GM19238 (cell line): ENCODE results near the gene GYG1.

Experiments
- DNase-seq: peaks from one replicate; pipeline ENCODE4 v3.0.0; 2011; ENCODE audit warnings: low spot score; ENCODE audit not compliant: insufficient read length

Gene GYG1

DNA sequence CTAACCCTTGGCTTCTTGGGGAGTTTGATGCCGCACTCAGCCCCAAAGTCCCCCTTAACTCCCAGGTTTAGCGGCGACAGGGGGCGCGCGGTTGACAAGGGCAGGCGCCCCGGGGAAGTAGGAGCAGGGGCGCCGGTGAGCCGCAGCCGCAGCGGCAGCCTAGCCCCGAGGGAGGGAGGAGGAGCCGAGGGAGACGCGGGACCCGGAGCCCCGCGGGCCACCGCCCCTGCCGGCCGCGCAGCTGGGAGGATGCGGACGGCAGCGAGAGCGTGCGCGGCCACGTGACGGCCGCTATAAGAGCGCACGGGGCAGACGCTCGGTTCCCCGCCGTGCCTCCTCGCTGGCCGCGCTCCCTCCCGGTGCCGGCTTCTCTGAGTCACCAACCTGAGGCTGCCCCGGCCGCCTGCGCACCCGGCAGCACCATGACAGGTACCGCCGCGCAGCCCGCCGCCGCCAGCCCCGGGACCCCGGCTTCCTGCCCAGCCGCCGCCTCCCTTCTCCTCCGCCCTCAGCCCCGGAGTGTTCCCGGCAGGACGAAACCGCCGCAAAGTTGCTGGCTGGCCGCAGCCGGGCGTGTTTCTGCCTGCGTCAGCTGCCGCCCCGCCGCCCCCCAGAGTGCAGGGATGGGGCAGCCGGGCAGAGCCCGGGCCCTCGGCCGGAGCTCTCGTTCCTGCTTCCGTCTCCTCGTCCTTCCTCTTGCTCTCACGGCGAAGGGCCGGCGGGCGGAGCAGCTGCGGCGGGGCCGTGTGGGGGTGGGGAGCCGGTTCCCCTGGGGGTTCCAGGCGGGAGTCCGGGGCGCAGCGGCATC, at the start of gene GYG1:
TSS of gene GYG1 (plus strand) at position 322 of the 808 bp plus-strand sequence. CDS start at position 423, 101 bp downstream.
- DNase-seq: peak; percentile 76

DNA sequence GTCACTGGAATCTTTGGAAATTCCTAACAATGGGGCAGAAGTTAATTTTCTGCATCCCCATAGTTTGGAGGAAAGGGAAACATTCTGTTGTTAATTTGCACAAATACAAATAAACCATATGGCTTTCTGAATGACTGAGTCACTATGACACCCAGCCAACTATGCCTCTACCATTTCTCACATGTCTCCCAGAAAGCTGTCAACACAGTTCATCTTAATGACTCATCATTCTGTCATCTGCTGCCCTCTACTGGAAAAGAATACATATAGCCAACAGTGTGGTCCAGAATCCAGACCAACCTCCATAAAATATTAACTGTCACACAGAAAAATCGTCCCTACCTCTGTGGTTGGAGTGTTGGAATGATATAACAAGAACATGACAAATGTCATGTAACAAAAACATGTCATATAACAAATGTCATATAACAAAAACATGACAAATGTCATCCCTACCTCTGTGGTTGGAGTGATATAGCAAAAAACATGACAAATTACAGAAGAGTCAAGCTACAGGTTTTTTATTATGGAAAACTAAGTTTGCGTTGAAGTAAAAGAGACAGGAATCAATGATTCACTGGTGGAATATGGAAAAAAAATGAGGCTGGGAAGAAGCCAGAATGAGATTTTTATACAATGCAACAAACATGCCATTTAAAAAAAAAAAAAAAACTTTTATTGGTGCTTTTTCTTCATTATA, 47.7 kb upstream of the GYG1 start:
- DNase-seq: peak; percentile 44

DNA sequence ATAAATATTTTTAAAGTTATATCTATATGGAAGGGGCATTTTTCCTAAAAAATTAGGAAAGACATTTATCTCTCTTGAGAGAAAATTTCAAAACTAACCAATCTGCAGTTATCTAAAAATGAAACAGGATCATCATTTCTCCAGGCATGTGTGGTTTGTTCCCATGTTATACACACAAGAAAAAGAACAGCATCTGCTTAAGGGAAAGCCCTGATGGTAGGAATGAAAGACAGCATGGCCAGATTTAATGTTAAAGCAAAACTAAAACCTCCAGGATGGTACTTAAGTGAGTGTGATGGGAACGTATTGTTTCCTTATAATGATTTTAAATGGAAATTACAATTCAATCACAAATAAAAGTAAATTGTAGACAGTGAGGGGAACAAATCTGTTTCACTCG, 46.2 kb upstream of the GYG1 start:
- DNase-seq: no peak

DNA sequence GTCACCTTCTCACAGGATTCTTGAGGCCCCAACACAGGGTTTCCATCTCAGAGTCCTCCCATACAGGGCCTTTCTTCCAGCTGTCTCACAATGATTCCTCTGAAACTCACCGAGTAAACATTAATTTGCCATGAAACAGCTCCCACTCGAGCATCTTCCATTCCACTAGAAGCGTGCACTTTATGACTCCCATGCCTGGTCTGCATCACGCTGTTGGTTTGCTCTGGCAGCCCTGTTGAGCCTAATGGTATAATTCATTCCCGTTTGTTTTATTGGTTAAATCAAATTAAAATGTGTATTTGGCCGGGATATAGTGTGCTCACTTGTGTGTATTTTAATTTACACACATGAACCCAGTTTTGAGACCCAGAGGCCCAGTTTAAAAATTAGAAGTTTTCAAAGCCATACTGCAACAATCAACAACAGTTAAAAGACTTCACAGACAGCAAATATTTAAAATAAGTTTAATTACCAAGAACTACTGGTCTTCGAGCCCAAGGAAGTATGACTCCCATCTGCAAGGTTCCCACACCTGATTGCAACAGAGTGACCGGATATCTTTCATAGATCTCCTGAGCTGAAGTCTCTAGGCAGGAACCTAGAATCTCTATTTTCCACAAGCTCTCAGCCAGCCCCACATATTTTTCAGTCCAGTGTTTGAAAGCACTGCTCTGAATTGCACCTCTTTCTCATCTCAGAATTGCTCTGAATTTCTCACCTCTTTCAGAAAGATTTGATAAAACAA, 42.3 kb upstream of the GYG1 start:
- no peak for DNase-seq

DNA sequence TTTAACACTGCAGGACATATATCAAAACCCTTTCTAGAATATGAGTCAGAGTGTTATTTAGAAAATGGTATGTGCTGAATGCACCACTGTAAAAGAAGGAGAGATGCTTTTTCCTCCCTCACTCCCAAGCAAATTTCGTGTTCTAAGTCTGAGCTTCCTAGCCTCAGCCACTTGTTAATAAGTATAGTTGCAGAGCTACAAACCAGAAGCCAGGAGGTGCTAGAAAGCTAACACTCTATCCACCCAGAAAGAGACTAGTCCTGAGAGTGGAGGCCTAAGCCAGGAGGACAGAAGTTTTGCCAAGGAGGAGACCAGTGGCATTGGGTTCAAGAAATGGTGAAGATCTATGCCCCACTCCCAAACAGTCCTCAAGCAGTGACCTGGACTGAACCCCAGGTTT, 40.5 kb upstream of the GYG1 start:
- DNase-seq: no peak

DNA sequence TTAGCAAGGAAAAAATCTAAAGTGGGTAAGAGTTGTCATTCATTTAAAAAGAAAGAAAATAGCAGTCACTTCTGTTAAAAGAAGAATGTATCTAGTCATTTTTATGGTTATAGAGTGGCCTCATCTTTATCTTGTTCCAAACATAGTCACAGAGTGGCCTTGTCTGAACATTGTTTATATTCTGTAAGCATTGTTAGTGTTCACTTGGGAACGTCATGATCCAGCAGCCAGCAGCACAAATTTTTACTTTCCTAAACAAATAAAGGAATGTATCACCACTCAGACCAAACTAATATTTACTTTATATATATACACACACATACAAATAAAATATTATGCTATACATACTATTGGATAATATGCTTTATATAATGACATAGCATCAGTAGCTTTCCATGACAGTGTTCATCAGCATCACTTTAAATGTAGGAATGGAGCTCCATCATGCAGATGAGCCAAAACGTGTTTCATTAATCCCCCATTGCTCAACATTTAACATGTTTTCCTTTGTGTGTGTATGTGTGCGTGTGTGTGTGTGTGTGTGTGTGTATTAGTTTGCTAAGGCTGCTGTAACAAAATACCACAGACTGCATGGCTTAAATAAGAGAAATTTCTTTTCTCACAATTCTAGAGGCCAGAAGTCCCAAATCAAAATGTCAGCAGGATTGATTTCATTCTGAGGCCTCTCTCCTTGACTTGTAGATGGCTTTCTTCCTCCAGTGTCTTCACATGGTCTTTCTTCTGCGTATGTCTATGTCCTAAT, 39.6 kb upstream of the GYG1 start:
- DNase-seq: no peak

DNA sequence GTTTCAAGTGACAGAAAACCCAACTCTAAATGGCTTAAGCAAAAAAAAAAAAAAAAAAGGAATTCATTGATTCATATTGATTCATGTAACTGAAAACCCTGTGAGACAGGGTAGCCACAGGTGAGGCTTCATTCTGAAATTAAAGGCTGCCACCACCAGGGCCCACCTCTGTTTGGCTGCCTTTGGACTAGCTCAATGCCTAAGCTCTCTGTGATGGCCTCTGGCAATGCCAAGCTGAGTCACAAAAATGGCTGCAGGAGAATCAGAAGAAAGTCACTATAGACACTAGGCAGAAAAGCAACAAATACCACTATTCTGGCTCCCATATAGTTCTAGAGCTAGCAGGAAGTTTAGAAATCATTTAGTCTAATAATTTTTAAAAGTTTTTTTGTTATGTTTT, 38.2 kb upstream of the GYG1 start:
- no peak for DNase-seq

DNA sequence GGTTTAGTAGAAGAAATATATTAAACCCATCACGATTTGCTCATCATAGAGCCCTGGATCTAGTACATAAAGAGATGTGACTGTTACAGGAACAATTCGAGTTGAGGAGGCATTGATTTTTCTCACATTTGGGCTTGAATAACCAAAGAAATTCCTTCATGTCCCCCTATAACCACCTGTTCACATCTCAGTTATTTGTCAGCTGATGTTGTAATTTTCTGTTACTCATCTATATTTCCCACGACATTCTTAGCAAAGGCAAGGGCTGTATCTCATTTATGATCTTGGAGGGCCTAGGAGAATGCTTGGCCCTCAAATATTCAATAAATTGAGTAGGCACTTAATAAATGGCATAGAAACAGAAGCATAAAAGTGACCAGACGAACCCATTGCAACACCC, 36.4 kb upstream of the GYG1 start:
- DNase-seq: no peak

DNA sequence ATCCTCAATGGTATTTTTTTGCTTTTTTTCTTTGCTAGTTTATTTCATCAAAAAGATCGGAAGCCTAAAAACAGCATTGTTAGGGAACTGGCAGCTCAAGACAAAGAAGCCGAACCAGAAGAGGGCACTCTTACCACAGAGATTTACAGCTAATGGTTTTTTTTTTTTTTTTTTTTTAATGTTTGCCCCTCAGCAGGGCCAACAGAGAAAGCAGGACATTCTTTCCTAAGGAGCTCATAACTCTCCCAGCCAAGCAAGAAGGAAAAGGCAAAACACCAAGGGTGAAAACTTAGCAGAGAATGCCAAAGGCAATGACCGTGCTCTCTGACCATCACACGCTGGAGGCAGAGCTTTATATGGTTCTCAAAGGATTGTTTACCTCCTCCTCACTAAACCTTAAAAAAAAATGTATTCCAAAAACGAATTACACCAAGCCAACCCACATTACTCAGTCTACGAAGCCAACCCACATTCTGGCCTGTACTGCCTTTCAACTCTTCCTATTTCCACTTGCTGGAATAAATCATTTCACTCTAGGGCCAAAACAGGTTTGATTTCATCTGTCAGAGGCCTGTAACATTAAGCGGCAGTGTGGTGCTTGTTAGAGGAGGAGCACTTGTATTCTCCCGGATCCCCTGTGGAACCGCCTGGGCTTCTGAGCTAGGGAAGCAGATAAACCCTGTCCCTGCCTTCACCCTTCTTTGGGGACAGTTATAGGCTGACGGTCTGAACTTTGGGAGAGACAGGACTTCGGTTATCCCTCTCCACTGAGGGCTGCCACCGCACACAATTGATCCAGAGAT, 35.6 kb upstream of the GYG1 start:
- DNase-seq: no peak

DNA sequence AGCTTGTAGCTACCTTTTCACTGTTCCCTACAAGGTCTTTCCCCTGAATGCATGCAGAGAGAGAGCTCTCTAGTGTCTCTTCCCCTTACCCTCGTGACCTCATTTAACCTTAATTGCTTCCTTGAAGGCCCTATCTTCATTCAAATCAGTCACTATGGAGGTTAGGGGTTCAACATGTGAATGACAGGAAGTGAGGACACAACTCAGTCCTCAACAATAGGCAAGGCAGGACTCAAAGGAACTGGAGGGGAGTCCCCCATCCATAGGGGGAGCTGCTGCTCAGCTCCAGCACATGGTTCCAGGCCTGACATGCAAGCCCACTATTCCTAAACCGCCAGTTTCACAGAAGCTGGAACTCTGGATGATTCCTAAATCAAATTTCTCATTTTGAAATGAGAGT, 33.8 kb upstream of the GYG1 start:
- no peak for DNase-seq

DNA sequence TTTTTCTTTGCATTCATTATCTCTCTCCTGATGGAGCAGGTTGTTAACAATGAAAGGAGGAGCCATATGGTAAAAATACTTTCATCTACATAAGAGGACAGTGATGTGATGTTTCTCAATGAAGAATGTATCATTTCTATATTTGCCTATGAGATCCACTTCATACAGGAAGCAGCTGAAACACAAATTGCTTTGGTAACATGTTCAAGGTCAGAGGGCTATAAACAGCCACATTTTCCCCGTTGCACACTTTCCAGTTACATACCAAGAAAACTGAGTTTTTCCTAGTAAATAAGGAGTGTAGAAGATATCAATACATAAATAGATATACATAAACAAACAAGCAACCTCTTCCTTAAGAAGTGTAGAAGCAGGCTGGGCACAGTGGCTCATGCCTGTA, 32.6 kb upstream of the GYG1 start:
- no peak for DNase-seq

DNA sequence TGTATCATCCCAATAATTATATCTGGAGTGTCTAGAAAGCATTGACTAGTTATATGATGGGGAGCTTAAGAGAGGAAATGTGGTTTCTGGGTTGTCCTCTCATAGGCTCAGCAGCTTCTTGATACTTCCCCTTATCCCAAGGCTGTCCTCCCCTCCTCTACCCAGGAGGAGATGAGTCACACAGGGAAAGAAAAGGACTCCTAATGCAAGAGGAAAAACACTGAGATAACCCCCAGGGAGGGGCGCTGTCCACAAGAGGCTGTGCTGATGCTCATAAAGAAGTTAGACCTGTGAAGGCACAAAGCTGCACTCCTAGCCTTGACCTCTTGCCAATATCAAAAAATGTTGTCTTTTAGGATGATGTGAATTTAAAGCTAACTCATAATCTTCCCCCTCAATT, 28.8 kb upstream of the GYG1 start:
- DNase-seq: no peak

DNA sequence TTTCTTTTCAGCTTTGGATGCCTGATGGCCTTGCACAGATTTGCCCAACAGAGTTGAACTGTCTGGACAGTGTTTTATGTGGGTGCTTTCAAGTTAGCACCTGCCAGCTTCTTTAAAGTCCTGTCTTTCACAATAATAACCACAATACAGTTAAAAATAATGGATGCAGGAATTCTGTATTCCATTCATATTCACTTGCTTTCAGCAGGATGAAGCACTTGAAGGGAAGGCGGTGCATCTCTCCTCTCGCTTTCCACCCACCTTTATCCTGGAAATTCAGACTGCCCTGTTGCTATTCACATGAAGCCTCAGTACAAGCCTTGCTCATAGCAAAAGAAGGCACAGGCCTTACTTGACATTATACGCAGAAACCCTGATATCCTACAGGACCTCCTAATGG, 26.5 kb upstream of the GYG1 start:
- DNase-seq: no peak

DNA sequence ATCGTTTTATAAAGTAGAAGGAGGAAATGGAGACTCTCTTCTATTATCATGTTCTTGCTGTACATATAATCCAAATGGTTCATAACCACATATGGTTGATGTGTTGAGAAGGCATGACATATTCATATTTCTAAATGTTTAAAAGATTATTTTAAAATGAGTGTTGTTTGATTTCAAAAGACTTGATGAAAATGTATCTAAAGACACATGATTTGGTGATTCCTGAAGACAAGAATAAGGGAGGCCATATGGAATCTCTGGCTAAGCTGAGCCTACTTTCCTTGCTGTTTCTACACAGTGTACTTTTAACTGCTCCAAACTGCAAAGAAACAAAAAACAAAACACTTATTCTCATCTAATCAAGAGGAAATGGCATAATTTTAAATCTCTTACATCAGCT, 23.0 kb upstream of the GYG1 start:
- no peak for DNase-seq

DNA sequence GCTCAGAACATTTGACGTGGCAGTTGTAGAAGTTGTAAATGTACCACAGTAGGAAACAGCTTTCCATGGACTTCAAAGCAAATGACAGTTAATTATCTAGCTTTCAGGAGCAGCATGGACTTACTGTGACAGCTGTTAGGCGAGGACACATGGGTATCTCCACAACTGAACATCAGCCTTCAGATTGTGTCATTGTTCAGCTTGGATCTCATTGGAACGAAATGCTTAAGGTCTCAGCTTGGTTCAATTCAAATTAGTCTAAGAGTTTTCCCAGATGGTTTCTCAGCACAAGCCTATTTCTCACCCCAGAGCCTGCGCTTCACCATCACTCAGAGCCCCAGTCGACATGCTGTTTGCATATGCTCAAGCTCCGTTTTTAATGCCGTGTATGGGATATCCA, 21.1 kb upstream of the GYG1 start:
- no peak for DNase-seq

DNA sequence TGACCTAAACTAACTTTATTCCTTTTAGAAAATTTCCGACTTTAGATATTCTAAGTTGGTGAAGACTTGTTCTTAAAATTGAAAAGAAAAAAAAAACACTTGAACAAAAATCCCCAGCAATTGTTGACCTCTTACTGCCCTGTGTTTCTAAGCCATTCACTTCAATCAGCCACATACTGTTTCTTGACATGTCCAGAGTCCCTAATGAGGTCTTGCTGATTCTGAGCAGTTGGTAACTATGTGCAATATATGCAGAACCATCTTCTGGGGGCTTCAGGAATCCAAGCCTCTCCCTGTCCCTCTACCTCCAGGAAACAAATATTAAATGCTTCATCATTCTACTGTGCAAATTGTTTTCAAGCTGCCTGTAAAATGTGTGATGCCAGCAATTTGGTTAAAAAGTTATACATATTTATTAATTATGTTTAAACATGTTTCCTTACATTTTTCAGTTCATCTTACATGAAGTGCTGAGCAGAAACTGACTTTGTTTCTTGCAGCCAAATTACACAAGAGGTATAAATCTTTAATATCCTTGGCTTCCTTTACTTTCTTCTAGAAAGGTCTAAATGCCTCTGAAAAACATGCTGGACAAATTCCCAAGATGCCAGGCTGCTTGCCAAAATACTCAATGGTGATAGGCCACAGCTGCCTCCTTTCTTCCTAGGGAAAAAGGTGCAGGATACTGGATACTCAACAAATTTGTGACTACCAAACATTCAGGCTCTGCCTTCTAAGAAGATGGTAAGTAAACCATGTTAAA, 19.8 kb upstream of the GYG1 start:
- DNase-seq: no peak

DNA sequence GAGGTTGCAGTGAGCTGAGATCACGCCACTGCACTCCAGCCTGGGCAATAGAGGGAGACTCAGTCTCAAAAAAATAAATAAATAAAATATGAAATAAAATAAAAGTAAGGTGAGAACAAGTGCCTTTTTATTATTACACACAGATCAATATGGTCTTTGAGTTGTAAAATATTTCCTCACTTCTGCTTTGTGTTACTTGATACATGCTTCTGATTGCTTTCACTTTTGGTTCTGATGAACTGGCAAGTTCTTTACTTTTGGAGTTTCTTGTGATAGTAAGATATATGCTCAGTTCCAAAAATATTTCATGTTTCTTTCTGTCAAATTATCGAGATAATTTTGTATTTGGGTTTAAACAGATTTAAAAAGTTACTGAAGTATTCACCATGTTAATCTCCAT, 16.6 kb upstream of the GYG1 start:
- no peak for DNase-seq

DNA sequence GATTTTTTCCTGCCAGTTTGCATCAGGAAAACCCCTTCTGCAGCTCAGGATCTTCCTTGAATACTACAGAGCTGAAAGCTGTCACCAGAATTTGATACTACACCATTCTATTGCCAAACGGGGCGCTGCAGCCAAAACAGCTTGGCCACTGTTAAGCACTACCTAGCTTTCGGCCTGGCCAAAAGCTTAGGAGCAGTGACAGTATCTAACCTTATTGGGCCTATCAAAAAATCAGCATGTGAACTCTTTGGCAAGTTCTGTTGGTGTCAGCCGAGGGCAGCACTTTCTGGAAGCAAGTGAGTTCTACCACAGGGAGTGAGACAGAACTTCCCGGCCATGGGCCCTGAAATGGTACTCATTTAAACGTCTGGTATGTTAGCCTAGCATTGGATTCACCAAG, 16.1 kb upstream of the GYG1 start:
- DNase-seq: no peak

DNA sequence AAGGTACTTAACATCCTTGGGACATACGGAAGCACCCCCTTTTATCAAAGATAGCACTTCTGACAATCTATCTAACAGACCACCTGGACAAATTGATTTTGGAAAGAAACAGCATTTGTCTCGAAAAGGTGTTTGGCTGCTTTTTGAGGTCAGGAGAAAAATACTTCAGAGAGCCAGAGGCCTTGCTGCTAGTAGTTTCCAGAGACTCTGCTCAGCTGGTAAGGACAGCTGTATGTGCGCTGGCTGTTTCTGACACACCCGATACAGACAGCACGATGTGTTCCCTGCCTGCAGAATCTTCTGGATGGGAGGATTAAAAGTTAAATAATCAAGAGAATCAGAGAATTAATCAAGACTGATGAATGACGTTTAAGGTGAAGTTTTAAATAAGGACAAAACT, 15.6 kb upstream of the GYG1 start:
- no peak for DNase-seq

DNA sequence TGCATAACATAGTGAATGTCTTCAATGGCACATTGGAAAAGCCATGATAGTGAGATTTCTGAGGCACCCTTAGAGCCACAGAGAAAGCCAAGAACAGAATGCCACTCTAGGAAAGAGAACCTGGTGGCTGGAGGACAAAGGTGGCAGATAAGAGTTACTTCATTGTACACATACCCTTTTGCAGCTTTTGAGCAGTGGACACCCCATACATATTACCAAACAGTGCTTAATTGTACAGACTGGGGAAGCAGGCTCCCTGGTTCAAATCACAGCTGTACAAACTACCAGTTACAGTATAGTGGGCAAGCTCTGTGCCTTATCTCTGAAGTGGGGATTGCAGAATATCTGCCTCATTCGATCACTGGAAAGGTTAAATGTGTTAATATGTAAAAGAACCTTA, 10.1 kb upstream of the GYG1 start:
- no peak for DNase-seq
